Lung (tissue), 12 donors: ENCODE results near the gene CEP83. TPM values are rescaled to one million over a fixed set of nuclear protein-coding genes. Genes with fewer than 3 reads are reported as not detected.
A peak's percentile ranks its signal among the peaks of the same experiment; 100 is the strongest.

Experiments used
- ATAC-seq: fragments of 200-7000 bp; cut with Tn5 transposase; one replicate; pipeline ENCODE4 v1.9.1; 2020; ENCODE audit warnings: moderate number of reproducible peaks; ENCODE audit not compliant: insufficient read depth, low FRiP score
- DNase-seq, 3 donors: peaks; one replicate each; pipeline ENCODE4 v3.0.0-alpha.2; 2013 to 2017
- H3K27ac ChIP-seq, 2 donors: one replicate each; pipeline ENCODE4 v1.5.1; 2013; ENCODE audit warnings: mild to moderate bottlenecking in 2 of 2, moderate library complexity in 2 of 2, control low read depth in 1 of 2, inconsistent platforms in 1 of 2, low read depth in 1 of 2, low read length in 1 of 2
- H3K27me3 ChIP-seq, 3 donors: one replicate each; pipeline ENCODE4 v1.5.1; 2013; ENCODE audit warnings: low read length in 2 of 3; ENCODE audit not compliant: control insufficient read depth in 3 of 3, insufficient read depth in 3 of 3
- H3K36me3 ChIP-seq, 4 donors: one replicate each; pipeline ENCODE4 v1.5.1; 2013; ENCODE audit warnings: low read length in 4 of 4, mild to moderate bottlenecking in 1 of 4, moderate library complexity in 1 of 4; ENCODE audit not compliant: control insufficient read depth in 4 of 4, insufficient read depth in 4 of 4
- H3K4me1 ChIP-seq, 5 donors: one replicate each; pipeline ENCODE4 v1.5.1; 2013; ENCODE audit warnings: low read length in 5 of 5, mild to moderate bottlenecking in 2 of 5, moderate library complexity in 1 of 5; ENCODE audit not compliant: control insufficient read depth in 5 of 5, insufficient read depth in 5 of 5
- H3K4me3 ChIP-seq: one replicate; pipeline ENCODE4 v1.5.1; 2013; ENCODE audit warnings: mild to moderate bottlenecking, control low read depth, moderate library complexity
- H3K9ac ChIP-seq, 2 donors: one replicate each; pipeline ENCODE4 v1.5.1; 2013; ENCODE audit warnings: low read length in 2 of 2, control low read depth in 1 of 2; ENCODE audit not compliant: insufficient read depth in 1 of 2
- H3K9me3 ChIP-seq, 4 donors: one replicate each; pipeline ENCODE4 v1.5.1; 2013; ENCODE audit warnings: low read length in 3 of 4, mild to moderate bottlenecking in 1 of 4, moderate library complexity in 1 of 4; ENCODE audit not compliant: control insufficient read depth in 4 of 4, insufficient read depth in 3 of 4
- CTCF ChIP-seq: IDR thresholded peaks from 2 replicates; pipeline ENCODE4 v1.5.1; 2012; ENCODE audit warnings: mild to moderate bottlenecking; ENCODE audit errors: control extremely low read depth, extremely low read depth
- WGBS, 2 donors: extraction: QIAGEN DNeasy Blood & Tissue Kit; methylation state at CpG; one replicate each; pipeline ENCODE4 v1.1.7; 2013; 5-methylcytosine and 5-hydroxymethylcytosine counted together
- polyA plus RNA-seq, 2 donors: library from polyadenylated mRNA; stranded (reverse); fragments of 200-250 nt; gene quantifications; one replicate each; pipeline ENCODE4 v1.2.1, GENCODE V29; 2013
- total RNA-seq, 2 donors: library from RNA; depleted of rRNA in 1 of 2; stranded (reverse); fragments of >200 nt in 1 of 2; gene quantifications; one replicate each; pipeline ENCODE4 v1.2.1, GENCODE V29; 2014 to 2021
- donor health status: control.
- donor health status: control.
- donor health status: Bipolar disorder and iron deficiency.
- donor health status: healthy.
- donor health status: DM: yes; HTN: yes; CAD: no.

CEP83 gene
- total and polyA plus RNA-seq, 4 donors: 5.2 to 43.6 (median 20.1) TPM

DNA sequence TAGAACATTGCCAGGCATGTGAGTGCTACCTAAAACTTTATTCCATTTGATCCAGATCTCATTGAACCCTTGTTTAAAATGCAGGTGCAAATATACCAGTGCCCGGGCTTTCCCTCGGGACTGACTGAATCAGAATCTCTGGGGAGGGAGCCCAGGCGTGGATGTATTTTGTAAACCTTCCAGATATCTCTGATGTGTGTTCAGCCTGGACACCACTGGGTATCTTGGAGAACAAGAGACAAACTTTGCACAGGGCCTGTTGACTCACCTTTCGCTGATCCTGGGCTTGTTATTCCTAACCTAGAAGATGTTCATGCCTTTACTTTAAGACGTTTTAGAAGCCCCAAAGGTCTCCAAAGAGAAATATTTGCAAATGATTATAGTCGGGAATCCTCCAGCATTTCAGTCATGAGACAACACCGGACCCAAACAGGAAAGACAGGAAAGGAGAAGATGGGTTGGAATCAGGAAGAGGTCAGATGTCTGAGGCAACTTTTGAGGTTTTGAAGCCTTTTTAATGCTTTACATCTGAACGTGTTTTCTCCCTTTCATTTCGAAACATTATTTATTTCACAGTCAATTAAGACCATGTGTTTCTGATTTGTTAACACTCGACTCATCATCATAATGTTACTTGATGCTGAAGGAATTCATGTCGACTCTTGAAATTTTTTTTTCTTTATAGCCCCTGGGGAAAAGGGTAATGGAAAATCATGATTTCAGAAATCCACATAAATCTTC is 192.7 kb downstream of the CEP83 start:
- Histone ChIP-seq H3K4me1 (peaks cover under 1 to 65% (median 30%) of the 10 kb centered on the region in 5 donors), H3K9ac (no peak overlapping the region), H3K27me3 (no peaks in the 10 kb centered on the region), H3K36me3 (peaks cover 0 to 3% (median 0%) of the 10 kb centered on the region in 4 donors), H3K9me3 (no peaks in the 10 kb centered on the region), H3K4me3 (no peak overlapping the region), H3K27ac (peak overlapping the region in 1 of 2 donors; percentile 33)
- no peak for TF ChIP-seq CTCF
- DNase-seq (peak in 2 of 3 donors; percentile 86 to 89), ATAC-seq (no peak)
- 36 to 53% methylated on average over 11 of the region's 11 CpGs for WGBS, 2 donors

DNA sequence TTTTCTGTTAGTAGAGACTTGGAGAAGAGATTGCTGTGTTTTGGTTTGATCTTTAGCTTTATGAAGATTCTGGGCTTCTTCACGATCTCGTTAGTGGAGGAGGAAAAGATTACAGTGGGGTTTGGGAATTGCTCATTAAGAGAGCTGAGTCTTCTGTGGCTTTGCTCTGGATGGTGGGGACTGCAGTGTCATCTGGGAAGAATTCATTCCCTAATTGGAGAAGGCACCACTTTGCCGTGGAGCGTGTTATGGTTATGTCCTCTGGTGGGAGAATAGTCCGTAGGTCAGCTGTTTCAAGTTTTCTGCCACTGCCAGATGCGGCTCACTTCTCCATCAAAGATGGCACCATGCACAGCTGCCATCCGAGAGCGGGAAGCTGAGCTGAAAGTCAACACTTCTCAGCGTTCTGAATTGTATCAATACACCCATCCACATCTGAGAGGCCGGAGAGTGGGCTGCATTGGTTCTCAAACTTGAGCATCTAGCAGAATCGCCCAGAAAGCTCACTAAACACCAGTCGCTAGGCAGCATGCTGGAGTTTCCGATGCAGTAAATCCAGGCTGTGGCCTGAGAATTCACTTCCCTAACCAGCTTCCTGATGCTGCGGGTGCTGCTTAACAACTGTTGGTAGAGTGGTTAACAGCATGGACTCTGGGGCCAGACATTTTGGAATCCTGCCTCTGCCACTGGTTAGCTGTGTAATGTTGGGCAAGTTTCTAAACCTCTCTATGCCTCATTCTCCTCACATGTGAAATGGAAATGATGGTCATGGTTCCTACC is 193.5 kb downstream of the CEP83 start:
- no peak overlapping the region for H3K4me3 ChIP-seq
- no peaks in the 10 kb centered on the region for H3K27me3 ChIP-seq
- WGBS, 2 donors: 69 to 84% methylated on average over 14 of the region's 14 CpGs
- H3K9ac ChIP-seq: no peak overlapping the region
- TF ChIP-seq CTCF: no peak
- DNase-seq (peak in 2 of 3 donors; percentile 13 to 29), ATAC-seq (no peak)
- H3K4me1 ChIP-seq: peaks cover 4 to 73% (median 35%) of the 10 kb centered on the region in 5 donors
- peak overlapping the region in 1 of 2 donors; percentile 42 for H3K27ac ChIP-seq
- peaks cover 0 to 3% (median 0%) of the 10 kb centered on the region in 4 donors for H3K36me3 ChIP-seq
- H3K9me3 ChIP-seq: no peaks in the 10 kb centered on the region

- Histone ChIP-seq H3K4me1 (peaks cover 8 to 74% (median 35%) of the 10 kb centered on the region in 5 donors), H3K9me3 (no peaks in the 10 kb centered on the region), H3K9ac (no peak overlapping the region), H3K36me3 (peaks cover 0 to 3% (median 0%) of the 10 kb centered on the region in 4 donors), H3K4me3 (no peak overlapping the region), H3K27me3 (no peaks in the 10 kb centered on the region), H3K27ac (no peak overlapping the region)
- ATAC-seq (no peak), DNase-seq (peak in 2 of 3 donors; percentile 40 to 43)
- no peak for TF ChIP-seq CTCF
- 78 to 79% methylated on average over 7 of the region's 7 CpGs for WGBS, 2 donors
These were observed 194.1 kb downstream of the CEP83 start for GRCh38 chr12:94265539-94265938.
